IMR-90 (cell line): ENCODE data around the gene SURF4. TPM values are rescaled to one million over a fixed set of nuclear protein-coding genes. Genes with fewer than 3 reads are reported as not detected.

ENCODE experiments used
- ATAC-seq: fragments of 200-7000 bp; cut with Tn5 transposase; 2 replicates; pipeline ENCODE4 v1.9.1; 2020; ENCODE audit warnings: low read depth, mild to moderate bottlenecking, moderate library complexity
- BruUV-seq: library from RNA; stranded (reverse); fragments of 400-500 nt; replicated peaks from 2 replicates; lab custom pipeline; 2021; lab: Mats Ljungman, UMichigan
- CTCF ChIA-PET: fragments of 300-600 bp; formaldehyde crosslinking; extraction: SDS; loops from one replicate; lab custom pipeline; 2021; ENCODE audit warnings: antibody characterized with exemption; lab: Yijun Ruan, JAX
- POLR2A ChIA-PET: fragments of 300-600 bp; sonication (Branson Sonifier 250); formaldehyde crosslinking; loops from one replicate; lab custom pipeline; 2022; ENCODE audit warnings: antibody characterized with exemption; ENCODE audit not compliant: unreplicated experiment; lab: Charles Lee
- DNase-seq: peaks from one replicate; pipeline ENCODE4 v3.0.0; 2013
- H2AFZ ChIP-seq: replicated peaks from 2 replicates; pipeline ENCODE3; 2013; ENCODE audit warnings: low read length, mild to moderate bottlenecking; ENCODE audit not compliant: poor library complexity
- H2AK5ac ChIP-seq: 2 replicates; pipeline ENCODE4 v1.6.1; 2013; ENCODE audit warnings: low read depth, low read length, inconsistent platforms
- H2AK9ac ChIP-seq: replicated peaks from 2 replicates; pipeline ENCODE3; 2013; ENCODE audit warnings: mild to moderate bottlenecking, low read depth, low read length, moderate library complexity; ENCODE audit not compliant: poor library complexity
- H2BK120ac ChIP-seq: 2 replicates; pipeline ENCODE4 v1.6.1; 2013; ENCODE audit warnings: low read depth, low read length, inconsistent platforms
- H2BK15ac ChIP-seq: 3 replicates; pipeline ENCODE4 v1.6.1; 2013; ENCODE audit warnings: low read depth, low read length, inconsistent platforms
- H2BK20ac ChIP-seq: 2 replicates; pipeline ENCODE4 v1.6.1; 2013; ENCODE audit warnings: low read depth, mild to moderate bottlenecking, inconsistent platforms, low read length, moderate library complexity
- H2BK5ac ChIP-seq: 2 replicates; pipeline ENCODE4 v1.6.1; 2013; ENCODE audit warnings: mild to moderate bottlenecking, low read depth, low read length, inconsistent platforms; ENCODE audit not compliant: poor library complexity, severe bottlenecking
- H3K14ac ChIP-seq: replicated peaks from 2 replicates; pipeline ENCODE4 v1.6.1; 2013; ENCODE audit warnings: low read depth, low read length, inconsistent platforms
- H3K18ac ChIP-seq: 2 replicates; pipeline ENCODE4 v1.6.1; 2013; ENCODE audit warnings: low read depth, low read length, control low read depth
- H3K23ac ChIP-seq: 2 replicates; pipeline ENCODE4 v1.6.1; 2013; ENCODE audit warnings: low read depth, low read length, inconsistent platforms
- H3K27ac ChIP-seq: 2 replicates; pipeline ENCODE4 v1.5.1; 2013; ENCODE audit warnings: mild to moderate bottlenecking, control low read depth, low read length; ENCODE audit not compliant: insufficient read depth
- H3K27me3 ChIP-seq: 2 replicates; pipeline ENCODE4 v1.6.1; 2013; ENCODE audit warnings: low read length; ENCODE audit not compliant: control insufficient read depth, insufficient read depth
- H3K36me3 ChIP-seq: 2 replicates; pipeline ENCODE4 v1.6.1; 2013; ENCODE audit warnings: low read length, mixed read lengths; ENCODE audit not compliant: control insufficient read depth, insufficient read depth
- H3K4ac ChIP-seq: 2 replicates; pipeline ENCODE4 v1.6.1; 2013; ENCODE audit warnings: low read depth, low read length, inconsistent platforms
- H3K4me1 ChIP-seq: 2 replicates; pipeline ENCODE4 v1.6.1; 2013; ENCODE audit warnings: low read length, mixed read lengths; ENCODE audit not compliant: control insufficient read depth, insufficient read depth
- H3K4me2 ChIP-seq: 2 replicates; pipeline ENCODE4 v1.6.1; 2013; ENCODE audit warnings: low read depth, mild to moderate bottlenecking, control low read depth, low read length, moderate library complexity
- H3K4me3 ChIP-seq: 2 replicates; pipeline ENCODE4 v1.5.1; 2013; ENCODE audit warnings: low read depth, mild to moderate bottlenecking, control low read depth, low read length, moderate library complexity; ENCODE audit not compliant: insufficient read depth
- H3K56ac ChIP-seq: 2 replicates; pipeline ENCODE4 v1.6.1; 2013; ENCODE audit warnings: low read length, inconsistent platforms; ENCODE audit not compliant: insufficient read depth; ENCODE audit errors: extremely low read depth
- H3K79me1 ChIP-seq, 2 experiments: 2 replicates each; pipeline ENCODE4 v1.6.1; 2013; ENCODE audit warnings: low read length in 2 of 2, inconsistent platforms in 1 of 2, low read depth in 1 of 2
- H3K9ac ChIP-seq: 2 replicates; pipeline ENCODE4 v1.6.1; 2013; ENCODE audit warnings: low read depth, low read length, control low read depth
- H3K9me1 ChIP-seq: 2 replicates; pipeline ENCODE4 v1.6.1; 2013; ENCODE audit warnings: low read length, inconsistent platforms; ENCODE audit not compliant: insufficient read depth
- H3K9me3 ChIP-seq: 2 replicates; pipeline ENCODE4 v1.6.1; 2013; ENCODE audit warnings: low read length; ENCODE audit not compliant: control insufficient read depth, insufficient read depth
- H4K20me1 ChIP-seq: 2 replicates; pipeline ENCODE4 v1.6.1; 2013; ENCODE audit warnings: low read length, inconsistent platforms; ENCODE audit not compliant: insufficient read depth
- H4K5ac ChIP-seq: 2 replicates; pipeline ENCODE4 v1.6.1; 2013; ENCODE audit warnings: mild to moderate bottlenecking, low read depth, low read length, control low read depth
- H4K8ac ChIP-seq, 2 experiments: 2 replicates each; pipeline ENCODE4 v1.6.1; 2013; ENCODE audit warnings: low read depth in 2 of 2, low read length in 2 of 2, control low read depth in 1 of 2, inconsistent platforms in 1 of 2
- H4K91ac ChIP-seq: 2 replicates; pipeline ENCODE4 v1.6.1; 2013; ENCODE audit warnings: low read depth, low read length, inconsistent platforms; ENCODE audit not compliant: insufficient read depth
- CEBPB ChIP-seq: IDR thresholded peaks from 2 replicates; pipeline ENCODE4 v1.6.1; 2012; ENCODE audit warnings: low read depth, low read length, improper control_type of control experiment
- CHD1 ChIP-seq: IDR thresholded peaks from 2 replicates; pipeline ENCODE4 v1.6.1; 2012; ENCODE audit warnings: low read depth, low read length, improper control_type of control experiment
- MAZ ChIP-seq: IDR thresholded peaks from 2 replicates; pipeline ENCODE4 v1.6.1; 2012; ENCODE audit warnings: low read depth, mild to moderate bottlenecking, low read length, improper control_type of control experiment, moderate library complexity, borderline replicate concordance
- MXI1 ChIP-seq: IDR thresholded peaks from 2 replicates; pipeline ENCODE4 v1.6.1; 2012; ENCODE audit warnings: low read depth, mild to moderate bottlenecking, low read length, moderate library complexity, borderline replicate concordance
- NFE2L2 ChIP-seq: fragments of 150-350 bp; IDR thresholded peaks from 2 replicates; pipeline ENCODE4 v1.6.1; 2016; ENCODE audit warnings: low read depth, mild to moderate bottlenecking, low read length
- POLR2A ChIP-seq: IDR thresholded peaks from 2 replicates; pipeline ENCODE4 v1.6.1; 2012; ENCODE audit warnings: mild to moderate bottlenecking, low read depth, low read length
- SMC3 ChIP-seq: fragments of 150-350 bp; IDR thresholded peaks from 2 replicates; pipeline ENCODE4 v1.6.1; 2016; ENCODE audit warnings: low read depth, mild to moderate bottlenecking, antibody characterized with exemption, low read length, moderate library complexity
- WGBS, 2 experiments: methylation state at CpG; one replicate each; pipeline versions ENCODE4 v1.1.5 to v1.1.7; 2013; ENCODE audit warnings: missing lambda C conversion rate in 2 of 2; ENCODE audit not compliant: insufficient read length in 1 of 2; ENCODE audit errors: extremely low coverage in 2 of 2; 5-methylcytosine and 5-hydroxymethylcytosine counted together
- dilution Hi-C: fragments of 300-500 bp; cut with HindIII; formaldehyde crosslinking; loops from one replicate; pipeline ENCODE4 v1.14.3; 2018; ENCODE audit warnings: low sequenced_read_pairs; ENCODE audit not compliant: unreplicated experiment
- in situ Hi-C: fragments of 300-500 bp; cut with MboI; formaldehyde crosslinking; loops from 3 replicates; pipeline ENCODE4 v1.14.3; 2019; ENCODE audit warnings: low sequenced_read_pairs, inconsistent platforms, mixed read lengths
- intact Hi-C: fragments of 100-400 bp; cut with micrococcal nuclease; formaldehyde crosslinking; loops from 2 replicates; pipeline ENCODE4 v1.10.0; 2022
- polyA plus RNA-seq, 3 experiments: library from polyadenylated mRNA; depleted of rRNA; stranded (reverse); fragments of >200 nt; gene quantifications; 2 replicates each; pipeline ENCODE4 v1.2.3, GENCODE V29; 2012; ENCODE audit warnings: low replicate concordance in 1 of 3
- total RNA-seq: library from RNA; depleted of rRNA; stranded (reverse); fragments of >200 nt; gene quantifications from 2 replicates; pipeline ENCODE4 v1.2.3, GENCODE V29; 2012
- TF ChIP-seq, protein P1 (sequence below): conservative IDR thresholded peaks from 2 replicates; pipeline ENCODE4 v1.5.1; 2012; ENCODE audit warnings: mild to moderate bottlenecking, low read depth, low read length, improper control_type of control experiment

Gene SURF4
- total and polyA plus RNA-seq, 2 of the 4 experiments (the other 2 are of a cell fraction), result 307 to 532 TPM

DNA sequence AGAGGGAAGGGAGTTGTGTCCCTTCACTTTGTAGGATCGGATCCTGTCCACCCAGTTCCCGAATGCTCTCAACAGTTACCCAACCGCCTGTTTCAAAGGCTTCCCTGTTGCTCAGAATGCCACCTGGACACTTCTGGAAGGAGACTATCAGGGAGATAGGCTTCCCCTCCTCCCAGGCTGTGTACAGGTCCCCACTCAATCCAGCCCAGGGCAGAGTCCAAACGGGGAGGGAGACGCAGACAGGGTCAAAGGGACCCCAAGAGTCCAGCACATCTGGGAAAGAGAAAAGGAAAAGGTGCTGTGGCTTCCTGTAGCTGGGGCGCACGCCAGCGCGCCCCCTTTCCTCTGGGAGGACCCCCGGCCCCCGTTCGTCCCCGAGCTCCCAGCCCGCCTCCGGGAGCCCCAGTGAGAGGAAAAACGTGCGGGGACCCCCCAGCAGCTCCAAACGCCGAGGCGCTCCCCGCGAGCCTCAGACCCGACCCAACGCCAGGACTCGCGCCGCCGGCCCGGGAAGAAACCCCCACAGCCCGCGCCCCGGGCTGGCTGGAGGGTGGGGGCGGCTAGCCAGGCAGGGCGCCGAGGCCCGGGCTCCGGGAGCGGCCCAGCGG, 640 bp downstream of the SURF4 start:
- peak overlapping the region; percentile 86 for H2BK5ac ChIP-seq
- in situ Hi-C loops (no loop called here), intact Hi-C loops (no loop called here), dilution Hi-C loops (no loop called here)
- H4K5ac ChIP-seq, result peak overlapping the region; percentile 4
- H2BK20ac ChIP-seq, result no peak overlapping the region
- H3K9ac ChIP-seq, result peak overlapping the region; percentile 97
- ATAC-seq (peak; percentile 13), DNase-seq (peak; percentile 46)
- peak overlapping the region; percentile 94 for H2AK9ac ChIP-seq
- H4K8ac ChIP-seq, result peak overlapping the region; percentile 11 to 82; a peak in 2 of 4 replicates
- H3K4me3 ChIP-seq, result peak overlapping the region; percentile 69
- no TSS peak for BruUV-seq
- H4K91ac ChIP-seq, result peak overlapping the region; percentile 65
- H2AK5ac ChIP-seq, result peak overlapping the region; percentile 76
- H2BK15ac ChIP-seq, result 0 out of 3 replicates have a peak overlapping the region, but pooled peaks have one; percentile 3
- peaks cover 50% of the 10 kb centered on the region for H4K20me1 ChIP-seq
- WGBS, 2 experiments, result no CpG with 5 or more reads among the region's 39 CpGs
- ChIA-PET POLR2A (no interaction called here), CTCF (no interaction called here)
- peak overlapping the region; percentile 12; the same call in 1 of the 2 replicates for H3K18ac ChIP-seq
- peaks cover 24% of the 10 kb centered on the region for H3K36me3 ChIP-seq
- H3K9me1 ChIP-seq, result peaks cover 20% of the 10 kb centered on the region
- peak overlapping the region; percentile 97 for H3K4me2 ChIP-seq
- H3K79me1 ChIP-seq, result peaks cover 7 to 33% of the 10 kb centered on the region in 2 experiments; a peak in 3 of 4 replicates
- no peaks in the 10 kb centered on the region for H3K27me3 ChIP-seq
- no peaks in the 10 kb centered on the region for H3K9me3 ChIP-seq
- peak overlapping the region; percentile 94 for H2AFZ ChIP-seq
- peak overlapping the region; percentile 87 for H3K23ac ChIP-seq
- H3K14ac ChIP-seq, result peak overlapping the region; percentile 89
- TF ChIP-seq, protein P1, sequence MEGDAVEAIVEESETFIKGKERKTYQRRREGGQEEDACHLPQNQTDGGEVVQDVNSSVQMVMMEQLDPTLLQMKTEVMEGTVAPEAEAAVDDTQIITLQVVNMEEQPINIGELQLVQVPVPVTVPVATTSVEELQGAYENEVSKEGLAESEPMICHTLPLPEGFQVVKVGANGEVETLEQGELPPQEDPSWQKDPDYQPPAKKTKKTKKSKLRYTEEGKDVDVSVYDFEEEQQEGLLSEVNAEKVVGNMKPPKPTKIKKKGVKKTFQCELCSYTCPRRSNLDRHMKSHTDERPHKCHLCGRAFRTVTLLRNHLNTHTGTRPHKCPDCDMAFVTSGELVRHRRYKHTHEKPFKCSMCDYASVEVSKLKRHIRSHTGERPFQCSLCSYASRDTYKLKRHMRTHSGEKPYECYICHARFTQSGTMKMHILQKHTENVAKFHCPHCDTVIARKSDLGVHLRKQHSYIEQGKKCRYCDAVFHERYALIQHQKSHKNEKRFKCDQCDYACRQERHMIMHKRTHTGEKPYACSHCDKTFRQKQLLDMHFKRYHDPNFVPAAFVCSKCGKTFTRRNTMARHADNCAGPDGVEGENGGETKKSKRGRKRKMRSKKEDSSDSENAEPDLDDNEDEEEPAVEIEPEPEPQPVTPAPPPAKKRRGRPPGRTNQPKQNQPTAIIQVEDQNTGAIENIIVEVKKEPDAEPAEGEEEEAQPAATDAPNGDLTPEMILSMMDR, result 0 out of 2 replicates have a peak, but pooled peaks have one; percentile 20
- no peak for TF ChIP-seq NFE2L2
- TF ChIP-seq MXI1, result 0 out of 2 replicates have a peak, but pooled peaks have one; percentile 6
- no peak; the same call in 1 of the 2 replicates for TF ChIP-seq CEBPB
- peak; percentile 86; the same call in 1 of the 2 replicates for TF ChIP-seq CHD1
- 0 out of 2 replicates have a peak, but pooled peaks have one; percentile 6 for TF ChIP-seq MAZ
- TF ChIP-seq POLR2A, result no peak; the same call in 1 of the 2 replicates
- no peak for TF ChIP-seq SMC3
- peak overlapping the region; percentile 91 for H3K56ac ChIP-seq
- peak overlapping the region; percentile 58; the same call in 1 of the 2 replicates for H2BK120ac ChIP-seq
- peaks cover 11% of the 10 kb centered on the region for H3K4me1 ChIP-seq
- H3K4ac ChIP-seq, result peak overlapping the region; percentile 85
- H3K27ac ChIP-seq, result peak overlapping the region; percentile 89
